GM03348 (cell line): Measurements from ENCODE around the gene PTPRN2.
"Not testable (repeated sequence)": the region's sequence is repeated elsewhere in the genome, so short reads cannot be mapped to it uniquely, and the experiment has no call there.

Source experiments
- DNase-seq: peaks from one replicate; pipeline ENCODE4 v3.0.0; 2012; ENCODE audit warnings: low spot score

PTPRN2 gene

GRCh38 chr7:157901816-157902610 lies 685.6 kb downstream of the PTPRN2 start:
- not testable (repeated sequence) for DNase-seq

DNA sequence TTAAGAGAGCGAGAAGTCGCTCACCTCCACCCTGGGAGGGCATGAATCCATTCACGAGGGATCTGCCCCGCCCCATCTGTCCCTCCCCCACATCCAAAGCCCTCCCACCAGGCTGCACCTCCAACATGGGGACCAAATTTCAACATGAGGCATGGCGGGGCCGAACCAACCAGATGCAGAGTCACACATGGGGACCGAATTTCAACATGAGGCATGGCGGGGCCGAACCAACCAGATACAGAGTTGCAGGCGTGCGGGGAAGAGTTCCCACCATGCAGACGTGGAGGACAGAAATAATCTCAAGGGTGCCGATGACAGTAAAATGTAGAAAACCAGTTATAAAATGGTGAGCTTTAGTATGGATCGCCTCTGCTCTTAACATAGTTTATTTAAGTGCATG lies 686.5 kb downstream of the PTPRN2 start:
- DNase-seq: no peak

GRCh38 chr7:157900556-157900955 lies 687.1 kb downstream of the PTPRN2 start:
- DNase-seq: no peak

DNA sequence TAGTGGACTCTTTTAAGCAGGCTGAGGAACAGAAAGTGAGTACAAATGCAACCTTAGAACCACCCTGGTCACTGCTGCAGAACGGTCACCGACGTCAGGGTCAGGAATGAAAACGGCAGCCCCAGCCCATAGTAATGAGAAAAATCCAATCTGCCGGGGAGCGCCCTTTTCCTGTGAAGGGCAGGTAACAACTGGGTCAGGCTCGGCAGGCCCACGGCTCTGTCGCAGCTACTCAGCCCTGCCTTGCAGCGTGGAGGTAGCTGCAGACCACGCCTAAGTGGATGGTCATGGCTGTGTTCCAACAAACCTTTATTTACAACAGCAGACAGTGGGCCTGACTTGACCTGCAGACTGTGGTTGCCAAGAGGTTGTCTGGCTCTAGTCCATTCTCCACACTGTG lies 687.6 kb downstream of the PTPRN2 start:
- DNase-seq: no peak

- no peak for DNase-seq
These were observed 688.7 kb downstream of the PTPRN2 start for GRCh38 chr7:157898802-157899505.

GRCh38 chr7:157898261-157898660 lies 689.4 kb downstream of the PTPRN2 start:
- no peak for DNase-seq

- DNase-seq: no peak
These were observed 689.9 kb downstream of the PTPRN2 start for GRCh38 chr7:157897681-157898080.

DNA sequence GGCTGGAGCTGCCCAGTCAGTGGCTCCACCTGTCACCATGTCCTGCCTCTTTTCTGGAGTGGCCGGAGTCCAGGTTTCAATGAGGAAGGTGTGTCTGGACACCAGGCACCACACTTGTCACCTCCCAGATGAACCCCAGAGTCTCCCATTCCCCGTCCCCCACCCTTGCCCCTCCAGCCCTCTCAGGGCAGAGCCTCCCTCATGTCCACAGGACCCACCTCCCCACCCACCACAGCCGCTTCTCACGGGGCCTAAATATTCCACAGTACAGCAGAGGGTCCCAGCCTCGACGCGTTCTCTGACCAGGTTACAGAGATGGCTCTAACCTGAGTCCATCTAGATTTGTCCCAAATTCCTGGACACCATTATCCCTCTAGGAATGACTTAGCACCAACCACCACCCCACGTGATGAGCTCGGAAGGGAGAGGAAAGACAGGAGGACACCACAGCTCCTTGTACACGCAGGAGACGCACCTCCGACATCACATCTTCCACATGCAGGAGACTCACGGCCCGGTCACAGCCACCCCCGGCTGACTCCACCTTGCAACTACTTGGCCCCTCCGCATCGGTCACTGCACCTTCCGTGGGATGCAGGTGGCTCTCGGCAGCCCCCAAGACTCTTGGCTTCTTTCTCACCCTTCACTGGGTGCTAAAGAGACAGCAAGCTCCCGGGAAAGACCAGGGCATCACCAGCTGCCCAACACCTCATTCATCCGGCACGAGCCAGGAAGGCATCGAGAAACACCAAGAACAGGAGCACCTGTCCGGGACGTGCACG lies 690.7 kb downstream of the PTPRN2 start:
- DNase-seq: no peak

- not testable (repeated sequence) for DNase-seq
These were observed 691.3 kb downstream of the PTPRN2 start for GRCh38 chr7:157896376-157896675.

DNA sequence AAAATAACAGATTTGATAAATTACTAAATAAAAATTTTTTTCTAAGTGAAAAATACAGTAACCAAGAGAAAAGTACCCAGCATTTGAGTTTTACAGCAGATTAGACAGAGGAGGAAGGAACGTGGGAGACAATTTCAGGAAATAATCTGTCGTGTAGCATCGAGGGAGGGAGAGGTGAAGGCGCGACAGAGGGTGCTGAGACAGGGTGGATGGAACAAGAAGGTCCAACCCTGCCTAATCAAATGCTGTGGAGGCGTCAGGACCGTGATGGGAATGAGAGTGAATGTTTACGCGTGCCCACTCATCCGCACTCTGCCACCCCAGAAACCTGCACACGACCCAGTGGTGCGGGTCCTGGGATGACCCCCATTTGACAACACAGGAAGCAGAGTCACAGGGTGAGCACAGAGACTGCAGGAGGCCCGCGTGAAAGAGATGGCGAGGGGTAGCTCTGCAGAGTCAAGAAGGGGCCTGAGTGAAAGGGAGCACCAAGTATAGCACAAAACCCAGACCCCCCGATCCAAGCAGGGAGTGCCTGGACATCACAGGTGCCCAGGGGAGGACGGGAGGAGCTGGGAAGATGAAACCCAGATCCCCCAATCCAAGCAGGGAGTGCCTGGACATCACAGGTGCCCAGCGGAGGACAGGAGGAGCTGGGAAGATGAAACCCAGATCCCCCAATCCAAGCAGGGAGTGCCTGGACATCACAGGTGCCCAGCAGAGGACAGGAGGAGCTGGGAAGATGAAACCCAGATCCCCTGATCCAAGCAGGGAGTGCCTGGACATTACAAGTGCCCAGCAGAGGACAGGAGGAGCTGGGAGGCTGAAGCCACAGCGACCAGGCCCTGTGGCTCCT lies 691.9 kb downstream of the PTPRN2 start:
- DNase-seq: no peak

- not testable (repeated sequence) for DNase-seq
These were observed 692.5 kb downstream of the PTPRN2 start for GRCh38 chr7:157895098-157895497.

DNA sequence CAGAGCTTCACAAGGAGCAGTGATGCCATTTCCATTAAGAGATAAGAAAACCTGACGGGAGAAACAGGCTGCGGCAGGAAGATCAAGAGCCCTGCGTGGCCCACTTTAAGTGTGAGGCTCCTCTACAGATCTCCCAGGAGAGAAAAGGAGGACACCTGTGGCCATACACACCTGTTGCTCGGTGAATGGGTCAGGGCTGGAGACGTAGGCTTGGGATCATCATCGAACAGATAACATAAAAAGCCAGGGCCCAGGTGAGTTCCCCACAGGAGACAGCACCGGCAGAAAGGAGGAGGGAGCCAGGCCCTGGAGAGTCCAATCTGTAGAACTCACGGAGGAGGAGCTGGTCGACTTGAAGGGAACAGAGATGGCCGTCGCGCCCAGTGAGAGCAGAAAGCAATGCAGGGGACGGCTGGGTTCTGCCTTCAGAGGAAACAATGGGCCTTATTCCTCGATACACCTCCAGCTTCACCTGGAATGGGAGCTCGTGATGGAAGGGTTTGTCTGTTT lies 694.0 kb downstream of the PTPRN2 start:
- no peak for DNase-seq

- no peak for DNase-seq
These were observed 694.7 kb downstream of the PTPRN2 start for GRCh38 chr7:157892751-157893523.

GRCh38 chr7:157890921-157891401 lies 696.7 kb downstream of the PTPRN2 start:
- no peak for DNase-seq

GRCh38 chr7:157889480-157889879 lies 698.1 kb downstream of the PTPRN2 start:
- DNase-seq: no peak

GRCh38 chr7:157888579-157888978 lies 699.0 kb downstream of the PTPRN2 start:
- DNase-seq: no peak

- no peak for DNase-seq
These were observed 700.2 kb downstream of the PTPRN2 start for GRCh38 chr7:157887400-157887799.

GRCh38 chr7:157886711-157887110 lies 700.9 kb downstream of the PTPRN2 start:
- DNase-seq: no peak

DNA sequence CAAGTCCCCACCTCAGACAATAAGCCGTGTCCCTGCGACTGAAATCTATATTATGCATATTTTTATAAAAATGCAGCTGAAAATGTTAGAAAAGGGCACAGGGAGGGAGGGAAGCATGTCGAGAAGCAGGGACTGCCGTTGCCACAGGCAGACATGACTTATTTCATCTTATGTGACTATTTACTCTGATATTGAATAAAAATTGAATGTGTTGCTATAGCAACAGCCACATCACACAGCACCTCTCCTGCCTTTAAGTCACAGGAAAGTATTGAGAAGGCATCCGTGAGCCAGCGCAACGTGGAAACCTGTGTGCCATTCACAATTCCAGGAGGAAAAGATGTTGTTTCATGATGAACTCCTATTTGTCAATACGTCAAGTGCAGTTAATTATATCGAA lies 701.4 kb downstream of the PTPRN2 start:
- DNase-seq: no peak

DNA sequence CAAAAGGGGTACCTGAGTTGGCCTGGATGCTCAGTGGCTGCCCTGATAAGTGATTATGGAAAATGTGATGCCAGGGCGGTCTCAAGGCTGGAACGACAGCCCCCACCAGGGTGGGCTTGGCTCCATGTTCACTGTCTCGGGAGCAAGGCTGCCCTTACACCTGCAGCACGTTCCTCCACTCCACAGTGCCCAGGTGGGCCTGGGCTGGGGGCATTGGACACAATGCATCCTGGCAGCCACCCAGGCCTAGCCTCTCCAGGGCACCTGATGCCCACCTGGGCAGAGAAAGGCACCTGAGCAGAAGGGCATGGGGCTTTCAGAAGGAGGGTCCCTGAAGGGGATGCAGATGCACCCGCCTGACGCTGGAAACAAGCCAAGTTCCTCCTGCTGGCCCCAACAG lies 702.5 kb downstream of the PTPRN2 start:
- no peak for DNase-seq
